DOHH2 (cell line): ENCODE measurements around the gene RAC3.

ENCODE experiments used
- EZH2phosphoT487 ChIP-seq: fragments of 200-600 bp; sonication (generic); IDR thresholded peaks from 2 replicates; pipeline ENCODE4 v1.6.1; 2017; ENCODE audit warnings: borderline replicate concordance, mild to moderate bottlenecking, antibody characterized with exemption, low read length, moderate library complexity, mixed read lengths
- TF ChIP-seq, protein P1 (sequence below): fragments of 200-600 bp; sonication (generic); IDR thresholded peaks from one replicate; pipeline ENCODE4 v1.5.1; 2014; ENCODE audit warnings: antibody characterized with exemption, mild to moderate bottlenecking, low read depth, low read length; ENCODE audit not compliant: poor library complexity, severe bottlenecking

DNA sequence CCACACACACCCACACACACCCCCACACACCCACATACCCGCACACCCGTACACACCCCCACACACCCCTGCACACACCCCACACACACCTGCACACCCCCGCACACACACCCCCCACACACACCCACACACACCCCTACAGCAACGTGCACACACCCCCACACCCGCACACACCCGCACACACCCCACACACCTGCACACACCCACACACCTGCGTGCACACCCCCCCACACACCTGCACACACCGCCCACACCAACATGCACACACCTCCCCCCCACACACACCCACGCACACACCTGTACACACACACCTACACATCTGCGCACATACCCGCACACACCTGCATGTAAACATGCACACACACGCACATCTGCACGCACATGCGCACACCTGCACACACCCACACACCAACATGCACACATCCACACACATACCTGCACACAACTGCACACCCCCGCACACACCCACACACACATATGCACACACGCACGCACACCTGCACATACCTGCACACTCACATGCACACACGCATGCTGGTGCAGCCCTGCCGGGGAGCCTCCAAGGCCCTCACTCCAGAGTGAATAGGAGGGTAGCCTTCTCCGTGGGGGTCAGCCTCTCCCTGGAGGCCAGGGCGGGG is 46.6 kb upstream of the RAC3 start:
- TF ChIP-seq, protein P1, sequence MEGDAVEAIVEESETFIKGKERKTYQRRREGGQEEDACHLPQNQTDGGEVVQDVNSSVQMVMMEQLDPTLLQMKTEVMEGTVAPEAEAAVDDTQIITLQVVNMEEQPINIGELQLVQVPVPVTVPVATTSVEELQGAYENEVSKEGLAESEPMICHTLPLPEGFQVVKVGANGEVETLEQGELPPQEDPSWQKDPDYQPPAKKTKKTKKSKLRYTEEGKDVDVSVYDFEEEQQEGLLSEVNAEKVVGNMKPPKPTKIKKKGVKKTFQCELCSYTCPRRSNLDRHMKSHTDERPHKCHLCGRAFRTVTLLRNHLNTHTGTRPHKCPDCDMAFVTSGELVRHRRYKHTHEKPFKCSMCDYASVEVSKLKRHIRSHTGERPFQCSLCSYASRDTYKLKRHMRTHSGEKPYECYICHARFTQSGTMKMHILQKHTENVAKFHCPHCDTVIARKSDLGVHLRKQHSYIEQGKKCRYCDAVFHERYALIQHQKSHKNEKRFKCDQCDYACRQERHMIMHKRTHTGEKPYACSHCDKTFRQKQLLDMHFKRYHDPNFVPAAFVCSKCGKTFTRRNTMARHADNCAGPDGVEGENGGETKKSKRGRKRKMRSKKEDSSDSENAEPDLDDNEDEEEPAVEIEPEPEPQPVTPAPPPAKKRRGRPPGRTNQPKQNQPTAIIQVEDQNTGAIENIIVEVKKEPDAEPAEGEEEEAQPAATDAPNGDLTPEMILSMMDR, result no peak
- no peak for TF ChIP-seq EZH2phosphoT487
